HG02943 (cell line): ENCODE data around the gene TGFBR3L.

ENCODE experiments used
- ATAC-seq: cut with Tn5 transposase; IDR thresholded peaks from one replicate; pipeline ENCODE4 v1.9.1; 2021; ENCODE audit warnings: mild to moderate bottlenecking, low read depth, moderate library complexity; ENCODE audit not compliant: unreplicated experiment

Gene TGFBR3L

GRCh38 chr19:7914598-7915045 is at the start of gene TGFBR3L:
TSS of gene TGFBR3L (plus strand) at chr19:7914830.
- no peak for ATAC-seq

GRCh38 chr19:7865262-7865911 is 49.2 kb upstream of the TGFBR3L start:
- ATAC-seq, result no peak

- no peak for ATAC-seq
These were observed 48.1 kb upstream of the TGFBR3L start for GRCh38 chr19:7866399-7867091.

- no peak for ATAC-seq
These were observed 47.4 kb upstream of the TGFBR3L start for GRCh38 chr19:7867092-7867844.

- ATAC-seq, result no peak
These were observed 46.3 kb upstream of the TGFBR3L start for GRCh38 chr19:7868326-7868670.

GRCh38 chr19:7868671-7869452 is 45.8 kb upstream of the TGFBR3L start:
- ATAC-seq, result peak; percentile 55

- ATAC-seq, result peak; percentile 48
These were observed 45.1 kb upstream of the TGFBR3L start for GRCh38 chr19:7869453-7869909.

- ATAC-seq, result no peak
These were observed 44.6 kb upstream of the TGFBR3L start for GRCh38 chr19:7869910-7870511.

- ATAC-seq, result no peak
These were observed 43.8 kb upstream of the TGFBR3L start for GRCh38 chr19:7870571-7871436.

GRCh38 chr19:7871437-7872305 is 43.0 kb upstream of the TGFBR3L start:
- ATAC-seq, result no peak

- no peak for ATAC-seq
These were observed 42.1 kb upstream of the TGFBR3L start for GRCh38 chr19:7872306-7873204.

GRCh38 chr19:7873304-7874075 is 41.1 kb upstream of the TGFBR3L start:
- ATAC-seq, result no peak

- ATAC-seq, result no peak
These were observed 40.3 kb upstream of the TGFBR3L start, which contains the start of gene PRR36 for GRCh38 chr19:7874076-7874896. TSS of gene PRR36 (minus strand) at chr19:7874390. CDS start at chr19:7873689, 701 bp downstream.

GRCh38 chr19:7874897-7875273 is 39.7 kb upstream of the TGFBR3L start:
- ATAC-seq, result no peak

- no peak for ATAC-seq
These were observed 37.3 kb upstream of the TGFBR3L start for GRCh38 chr19:7877249-7877836.
